Caco-2 (cell line): ENCODE data around the gene TXNRD1. TPM values are rescaled to one million over a fixed set of nuclear protein-coding genes. Genes with fewer than 3 reads are reported as not detected.

Experiments
- BruUV-seq: library from RNA; stranded (reverse); fragments of 400-500 nt; replicated peaks from 2 replicates; lab custom pipeline; 2021; lab: Mats Ljungman, UMichigan
- CTCF ChIA-PET: fragments of 300-600 bp; sonication (Branson Sonifier 250); formaldehyde crosslinking; loops from one replicate; lab custom pipeline; 2022; ENCODE audit warnings: antibody characterized with exemption; lab: Charles Lee
- POLR2A ChIA-PET: fragments of 300-600 bp; sonication (Branson Sonifier 250); formaldehyde crosslinking; loops from one replicate; lab custom pipeline; 2022; ENCODE audit warnings: antibody characterized with exemption; lab: Charles Lee
- DNase-seq, 2 experiments: peaks; one replicate each; pipeline versions ENCODE4 v3.0.0 to v3.0.0-alpha.2; 2020 to 2022
- H3K27me3 ChIP-seq: replicated peaks from 2 replicates; pipeline ENCODE4 v1.6.0; 2011; ENCODE audit warnings: low read length; ENCODE audit not compliant: control insufficient read depth, insufficient read depth
- H3K36me3 ChIP-seq: 2 replicates; pipeline ENCODE4 v1.5.1; 2011; ENCODE audit warnings: low read length; ENCODE audit not compliant: control insufficient read depth, insufficient read depth
- H3K4me1 ChIP-seq: fragments of 250-450 bp; sonication (Bioruptor Pico); 2 replicates; pipeline ENCODE4 v1.5.1; 2020; ENCODE audit warnings: mild to moderate bottlenecking
- H3K4me3 ChIP-seq: 2 replicates; pipeline ENCODE4 v1.5.1; 2011; ENCODE audit warnings: low read depth, mild to moderate bottlenecking, control low read depth, low read length
- H3K9me3 ChIP-seq: fragments of 250-450 bp; sonication (Bioruptor Pico); 2 replicates; pipeline ENCODE4 v1.5.1; 2020; ENCODE audit warnings: mild to moderate bottlenecking, moderate library complexity
- H3K27ac Mint-ChIP-seq: one replicate; pipeline ENCODE4 v1.8.0; 2022; ENCODE audit warnings: mixed read lengths; ENCODE audit not compliant: unreplicated experiment
- H3K27me3 Mint-ChIP-seq: one replicate; pipeline ENCODE4 v1.8.0; 2022; ENCODE audit warnings: mixed read lengths; ENCODE audit not compliant: insufficient read depth, unreplicated experiment
- H3K36me3 Mint-ChIP-seq: one replicate; pipeline ENCODE4 v1.8.0; 2022; ENCODE audit warnings: mild to moderate bottlenecking, mixed read lengths; ENCODE audit not compliant: insufficient read depth, unreplicated experiment
- H3K4me1 Mint-ChIP-seq: one replicate; pipeline ENCODE4 v1.8.0; 2022; ENCODE audit warnings: low read depth, mixed read lengths; ENCODE audit not compliant: unreplicated experiment
- H3K4me3 Mint-ChIP-seq: one replicate; pipeline ENCODE4 v1.8.0; 2022; ENCODE audit warnings: mild to moderate bottlenecking, moderate library complexity, mixed read lengths; ENCODE audit not compliant: unreplicated experiment
- H3K9me3 Mint-ChIP-seq: one replicate; pipeline ENCODE4 v1.8.0; 2022; ENCODE audit warnings: mixed read lengths; ENCODE audit not compliant: unreplicated experiment
- intact Hi-C: fragments of 100-400 bp; cut with micrococcal nuclease; formaldehyde crosslinking; loops from one replicate; pipeline ENCODE4 v1.10.0; 2022; ENCODE audit not compliant: unreplicated experiment
- total RNA-seq: library from RNA; stranded (reverse); gene quantifications from 2 replicates; pipeline ENCODE4 v1.2.3, GENCODE V29; 2022
- TF ChIP-seq, protein P1 (sequence below), 2 experiments: fragments of 200-600 bp in 1 of 2; IDR thresholded peaks; 1 replicate in 1 of 2; 2 replicates in 1 of 2; pipeline versions ENCODE4 v1.5.1 to v1.8.0; 2011 to 2022; ENCODE audit warnings: antibody characterized with exemption in 1 of 2, control low read depth in 1 of 2, inconsistent platforms in 1 of 2, low read depth in 1 of 2, low read length in 1 of 2, mild to moderate bottlenecking in 1 of 2, moderate library complexity in 1 of 2; ENCODE audit not compliant: insufficient read depth in 1 of 2, severe bottlenecking in 1 of 2, unreplicated experiment in 1 of 2

TXNRD1 gene
- total RNA-seq, 1 experiment from 2014 or later: 115 TPM

DNA sequence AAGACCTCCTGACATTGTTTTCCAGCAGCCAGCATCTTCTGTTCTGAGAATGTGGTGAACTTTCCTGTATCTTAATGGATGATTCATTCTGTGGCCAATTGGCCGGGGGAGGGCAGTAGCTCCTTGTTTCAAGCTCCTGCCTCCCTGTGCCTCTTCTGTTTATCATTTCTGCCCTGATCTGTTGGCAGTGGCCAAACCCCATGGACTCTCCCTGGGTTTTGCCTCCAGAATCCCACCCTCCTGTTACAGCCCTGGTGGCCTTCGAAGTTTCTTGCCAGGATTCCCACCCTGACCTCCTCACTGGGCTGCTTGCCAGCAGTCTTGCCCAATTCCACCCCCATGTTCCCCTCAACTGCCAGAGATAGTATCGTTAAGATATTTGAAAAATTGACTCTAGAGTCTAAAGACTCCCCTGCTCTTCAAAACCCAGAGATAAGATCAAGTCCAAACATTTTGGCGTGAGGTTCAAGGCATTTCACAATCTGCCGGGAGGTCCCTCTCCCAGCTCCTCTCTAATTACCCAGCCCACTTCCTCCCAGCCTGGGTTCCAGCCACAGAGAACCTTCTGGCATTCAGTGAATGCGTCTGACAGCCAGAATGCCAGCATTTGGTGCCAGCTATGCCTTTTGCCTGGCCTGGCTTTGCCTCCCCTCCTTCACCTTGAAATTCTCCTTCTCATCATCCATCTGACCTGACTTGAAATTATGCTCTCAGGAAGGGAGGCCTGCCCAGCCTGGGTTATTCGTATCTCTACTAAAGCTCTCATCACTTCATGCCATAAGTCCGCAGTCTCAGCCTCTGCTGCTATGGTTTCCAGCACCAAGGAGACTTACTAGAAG lies 37.7 kb upstream of the TXNRD1 start:
- Mint-ChIP-seq H3K27me3 (no peaks in the 10 kb centered on the region), H3K4me3 (no peak overlapping the region), H3K27ac (no peak overlapping the region), H3K36me3 (no peaks in the 10 kb centered on the region), H3K9me3 (no peaks in the 10 kb centered on the region), H3K4me1 (no peaks in the 10 kb centered on the region)
- H3K4me1 ChIP-seq: no peaks in the 10 kb centered on the region; the same call in 1 of the 2 replicates
- no peaks in the 10 kb centered on the region for H3K27me3 ChIP-seq
- ChIA-PET POLR2A (no interaction called here), CTCF (no interaction called here)
- no peak for DNase-seq
- TF ChIP-seq, protein P1, sequence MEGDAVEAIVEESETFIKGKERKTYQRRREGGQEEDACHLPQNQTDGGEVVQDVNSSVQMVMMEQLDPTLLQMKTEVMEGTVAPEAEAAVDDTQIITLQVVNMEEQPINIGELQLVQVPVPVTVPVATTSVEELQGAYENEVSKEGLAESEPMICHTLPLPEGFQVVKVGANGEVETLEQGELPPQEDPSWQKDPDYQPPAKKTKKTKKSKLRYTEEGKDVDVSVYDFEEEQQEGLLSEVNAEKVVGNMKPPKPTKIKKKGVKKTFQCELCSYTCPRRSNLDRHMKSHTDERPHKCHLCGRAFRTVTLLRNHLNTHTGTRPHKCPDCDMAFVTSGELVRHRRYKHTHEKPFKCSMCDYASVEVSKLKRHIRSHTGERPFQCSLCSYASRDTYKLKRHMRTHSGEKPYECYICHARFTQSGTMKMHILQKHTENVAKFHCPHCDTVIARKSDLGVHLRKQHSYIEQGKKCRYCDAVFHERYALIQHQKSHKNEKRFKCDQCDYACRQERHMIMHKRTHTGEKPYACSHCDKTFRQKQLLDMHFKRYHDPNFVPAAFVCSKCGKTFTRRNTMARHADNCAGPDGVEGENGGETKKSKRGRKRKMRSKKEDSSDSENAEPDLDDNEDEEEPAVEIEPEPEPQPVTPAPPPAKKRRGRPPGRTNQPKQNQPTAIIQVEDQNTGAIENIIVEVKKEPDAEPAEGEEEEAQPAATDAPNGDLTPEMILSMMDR (IDR thresholded peaks at IDR 0.05; ENCODE audit: insufficient read depth in 1 of 2, low read depth in 1 of 2, low read length in 1 of 2, severe bottlenecking in 1 of 2, unreplicated experiment in 1 of 2): no peak
- no peaks in the 10 kb centered on the region for H3K9me3 ChIP-seq
- no peak overlapping the region for H3K4me3 ChIP-seq
- intact Hi-C loops: no loop called here
- no peaks in the 10 kb centered on the region for H3K36me3 ChIP-seq
- no TSS peak for BruUV-seq

DNA sequence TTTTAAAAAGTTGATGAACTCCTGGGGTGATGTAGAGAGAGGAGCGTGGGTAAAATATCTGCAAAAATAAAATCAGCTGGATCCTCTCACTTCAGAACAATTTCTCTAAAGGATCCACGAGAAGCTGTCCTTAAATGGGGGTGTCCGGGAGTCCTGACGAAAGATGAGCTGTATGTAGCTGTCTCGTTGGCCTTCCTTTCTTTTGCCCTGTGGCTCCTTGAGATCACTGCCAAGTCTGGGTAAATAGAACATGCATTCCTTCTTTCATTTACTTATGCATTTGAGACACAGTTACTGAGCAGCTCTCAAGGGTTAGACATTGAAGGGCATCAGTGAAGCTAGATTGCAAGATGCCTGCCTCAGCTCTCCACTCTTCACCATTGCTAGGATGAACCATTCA lies 35.2 kb upstream of the TXNRD1 start:
- H3K27me3 Mint-ChIP-seq: no peaks in the 10 kb centered on the region
- TF ChIP-seq, protein P1 (IDR thresholded peaks at IDR 0.05; ENCODE audit: insufficient read depth in 1 of 2, low read depth in 1 of 2, low read length in 1 of 2, severe bottlenecking in 1 of 2, unreplicated experiment in 1 of 2): no peak
- H3K36me3 ChIP-seq: no peaks in the 10 kb centered on the region
- ChIA-PET CTCF (no interaction called here), POLR2A (no interaction called here)
- no peak for DNase-seq
- no peak overlapping the region for H3K4me3 ChIP-seq
- no peak overlapping the region for H3K27ac Mint-ChIP-seq
- no peaks in the 10 kb centered on the region for H3K9me3 Mint-ChIP-seq
- no peaks in the 10 kb centered on the region; the same call in 1 of the 2 replicates for H3K4me1 ChIP-seq
- intact Hi-C loops: no loop called here
- no TSS peak for BruUV-seq
- no peaks in the 10 kb centered on the region for H3K4me1 Mint-ChIP-seq
- H3K9me3 ChIP-seq: peaks cover 10% of the 10 kb centered on the region; the same call in 1 of the 2 replicates
- H3K36me3 Mint-ChIP-seq: peaks cover 5% of the 10 kb centered on the region
- H3K27me3 ChIP-seq: no peaks in the 10 kb centered on the region
- H3K4me3 Mint-ChIP-seq: no peak overlapping the region

DNA sequence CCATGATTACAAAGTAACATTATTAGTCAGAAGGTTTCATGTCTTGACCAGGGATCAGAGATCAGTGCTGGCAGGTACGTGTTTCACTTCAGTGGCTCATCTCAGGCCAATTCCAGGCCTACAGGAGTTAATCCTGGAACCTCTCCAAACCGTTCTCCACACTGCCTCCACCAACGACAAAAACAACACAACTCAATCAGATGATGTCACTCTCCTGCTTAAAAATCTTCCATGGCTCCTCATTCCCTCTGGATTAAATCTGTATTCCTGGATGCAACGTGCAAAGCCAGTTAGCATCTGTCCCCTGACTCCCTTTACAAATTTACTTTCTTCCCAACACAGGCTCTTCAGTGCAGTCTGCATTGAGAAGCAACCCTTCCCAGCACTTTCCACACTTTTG lies 34.3 kb upstream of the TXNRD1 start:
- intact Hi-C loops: no loop called here
- no TSS peak for BruUV-seq
- Histone ChIP-seq H3K4me1 (no peaks in the 10 kb centered on the region; the same call in 1 of the 2 replicates), H3K27me3 (no peaks in the 10 kb centered on the region), H3K9me3 (peaks cover 10% of the 10 kb centered on the region; the same call in 1 of the 2 replicates), H3K4me3 (no peak overlapping the region), H3K36me3 (no peaks in the 10 kb centered on the region)
- H3K27ac Mint-ChIP-seq: no peak overlapping the region
- CTCF ChIA-PET: no interaction called here
- no peaks in the 10 kb centered on the region for H3K9me3 Mint-ChIP-seq
- H3K27me3 Mint-ChIP-seq: no peaks in the 10 kb centered on the region
- TF ChIP-seq, protein P1 (IDR thresholded peaks at IDR 0.05; ENCODE audit: insufficient read depth in 1 of 2, low read depth in 1 of 2, low read length in 1 of 2, severe bottlenecking in 1 of 2, unreplicated experiment in 1 of 2): no peak
- DNase-seq: no peak
- no peaks in the 10 kb centered on the region for H3K4me1 Mint-ChIP-seq
- peaks cover 5% of the 10 kb centered on the region for H3K36me3 Mint-ChIP-seq
- POLR2A ChIA-PET: no interaction called here
- no peak overlapping the region for H3K4me3 Mint-ChIP-seq
